Glomerular visceral epithelial cell (primary cell): ENCODE results near the gene DHRS9.
"Not testable (repeated sequence)": the region's sequence is repeated elsewhere in the genome, so short reads cannot be mapped to it uniquely, and the experiment has no call there.

Experiments used
- DNase-seq: peaks from one replicate; pipeline ENCODE4 v3.0.0-alpha.2; 2016; ENCODE audit errors: extremely low spot score

The DHRS9 gene

DNA sequence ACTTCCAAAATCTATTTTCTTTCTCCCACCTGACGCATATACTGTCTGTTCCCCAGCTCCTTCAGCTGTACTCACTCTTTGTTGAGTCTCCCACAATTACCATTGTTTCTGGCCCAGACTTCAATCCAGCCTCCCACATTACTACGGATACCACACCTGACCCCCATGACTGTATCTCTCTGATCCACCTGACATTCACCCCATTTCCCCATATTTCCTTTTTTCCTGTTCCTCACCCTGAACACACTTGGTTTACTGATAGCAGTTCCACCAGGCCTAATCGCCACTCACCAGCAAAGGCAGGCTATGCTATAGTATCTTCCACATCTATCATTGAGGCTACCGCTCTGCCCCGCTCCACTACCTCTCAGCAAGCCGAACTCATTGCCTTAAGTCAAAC, 64.9 kb downstream of the DHRS9 start:
- DNase-seq = not testable (repeated sequence)

DNA sequence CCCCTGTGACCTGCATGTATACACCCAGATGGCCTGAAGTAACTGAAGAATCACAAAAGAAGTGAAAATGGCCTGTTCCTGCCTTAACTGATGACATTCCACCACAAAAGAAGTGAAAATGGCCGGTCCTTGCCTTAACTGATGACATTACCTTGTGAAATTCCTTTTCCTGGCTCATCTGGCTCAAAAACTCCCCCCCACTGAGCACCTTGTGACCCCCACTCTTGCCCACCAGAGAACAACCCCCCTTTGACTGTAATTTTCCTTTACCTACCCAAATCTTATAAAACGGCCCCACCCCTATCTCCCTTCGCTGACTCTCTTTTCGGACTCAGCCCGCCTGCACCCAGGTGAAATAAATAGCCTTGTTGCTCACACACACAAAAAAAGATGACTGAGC, 67.1 kb downstream of the DHRS9 start:
- not testable (repeated sequence) for DNase-seq

DNA sequence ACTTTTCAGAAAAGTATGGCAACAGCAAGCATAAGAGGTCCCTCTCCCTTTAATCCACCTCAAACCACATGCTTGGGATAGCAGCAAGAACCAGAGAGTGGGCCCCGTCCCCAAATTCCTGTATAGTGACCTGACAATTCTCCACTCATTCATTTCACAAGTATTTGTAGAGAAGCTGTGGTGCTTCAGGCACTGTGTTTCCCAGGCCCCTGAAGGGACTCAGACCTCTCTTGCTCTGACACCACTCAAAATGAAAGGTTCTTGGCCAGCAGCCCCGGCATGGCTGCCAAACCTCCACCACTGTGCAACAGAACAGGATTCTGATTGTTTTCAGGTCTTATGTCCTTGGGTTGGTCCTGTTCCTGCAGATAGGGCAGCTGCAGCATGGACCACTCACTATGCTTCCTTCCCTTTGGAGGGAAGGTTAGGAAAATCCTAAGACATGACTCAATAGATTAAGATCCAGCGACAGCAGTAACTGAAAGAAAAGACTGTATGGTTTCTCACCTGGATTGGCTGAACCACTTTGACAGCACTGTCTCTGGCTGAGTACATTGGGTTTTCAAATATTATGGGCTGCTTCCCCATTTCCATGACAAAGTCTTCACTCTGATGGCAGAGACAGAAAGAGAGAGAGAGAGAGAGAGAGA, 67.6 kb downstream of the DHRS9 start:
- DNase-seq = no peak

DNA sequence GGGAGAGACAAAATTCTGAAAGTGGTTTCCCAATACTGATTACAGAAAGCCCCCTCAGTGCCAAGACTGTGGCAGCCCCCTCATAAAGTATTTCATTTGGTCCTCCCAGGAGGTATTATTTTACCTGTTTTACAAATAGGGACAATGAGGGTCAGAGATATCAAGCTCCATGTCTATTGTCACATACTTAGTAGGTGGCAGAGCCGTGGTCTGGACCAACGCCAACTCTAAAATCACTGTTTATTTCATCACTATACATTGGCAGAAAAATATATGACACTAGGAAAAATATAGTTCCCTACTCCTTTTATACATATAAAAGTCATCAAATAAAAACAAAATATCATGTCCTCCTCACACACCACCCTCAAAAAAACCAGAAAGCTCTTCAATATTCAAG, 68.6 kb downstream of the DHRS9 start:
- DNase-seq = no peak

DNA sequence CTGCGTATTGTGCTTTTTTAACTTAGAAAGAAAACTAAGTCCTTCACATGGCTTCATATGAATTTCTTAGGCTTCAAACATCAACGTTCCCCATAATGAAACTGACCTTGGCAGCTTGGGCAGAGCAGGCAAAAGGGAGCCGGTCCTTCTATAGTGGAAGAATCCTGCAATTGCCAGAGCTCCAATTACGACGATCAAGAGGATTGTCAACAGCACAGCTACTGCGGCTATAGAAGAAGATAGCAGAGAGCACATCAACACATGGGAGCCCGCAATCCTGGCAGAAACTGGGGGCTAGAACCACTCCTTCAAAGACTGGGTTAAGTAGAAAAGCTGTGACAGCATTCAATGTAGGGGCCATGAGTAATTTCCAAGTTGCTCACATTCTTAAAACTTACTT, 69.8 kb downstream of the DHRS9 start:
- DNase-seq = no peak

DNA sequence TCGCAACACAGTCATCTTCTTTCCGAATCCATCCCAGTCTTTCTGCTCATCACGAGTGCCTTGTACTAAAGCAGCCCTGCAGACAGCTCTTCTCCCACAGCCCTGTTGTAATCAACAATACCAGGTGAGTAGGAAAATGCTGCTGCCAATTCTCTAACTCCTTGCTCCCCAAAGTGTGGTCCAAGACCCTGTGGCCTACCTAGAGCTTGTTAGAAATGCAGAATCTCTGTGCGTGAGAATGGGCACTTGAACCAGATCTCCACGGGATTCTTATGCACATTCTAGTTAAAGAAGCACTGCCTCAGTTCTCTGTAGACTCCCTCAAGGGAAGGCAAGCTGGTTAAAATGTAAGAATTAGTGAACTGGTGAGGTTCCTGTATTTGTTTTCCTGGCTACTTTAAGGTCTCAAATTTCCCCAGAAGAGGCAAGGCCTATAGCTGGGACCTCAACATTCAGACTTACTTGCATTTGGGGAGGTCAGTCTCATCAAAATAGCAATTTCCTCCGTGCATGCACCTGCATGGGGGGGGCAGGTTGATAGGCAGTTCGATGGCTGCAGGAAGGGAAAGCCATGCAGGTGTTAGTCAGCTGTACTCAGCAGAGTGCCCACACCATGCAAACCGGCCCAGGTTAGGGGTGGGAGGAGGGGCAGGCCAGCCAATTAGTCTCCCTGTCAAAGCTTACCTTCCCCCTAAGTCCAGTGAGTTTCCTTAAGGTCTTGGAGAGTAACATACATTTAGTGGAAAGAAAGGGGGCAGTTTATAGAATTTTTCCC, 70.8 kb downstream of the DHRS9 start:
- no peak for DNase-seq

DNA sequence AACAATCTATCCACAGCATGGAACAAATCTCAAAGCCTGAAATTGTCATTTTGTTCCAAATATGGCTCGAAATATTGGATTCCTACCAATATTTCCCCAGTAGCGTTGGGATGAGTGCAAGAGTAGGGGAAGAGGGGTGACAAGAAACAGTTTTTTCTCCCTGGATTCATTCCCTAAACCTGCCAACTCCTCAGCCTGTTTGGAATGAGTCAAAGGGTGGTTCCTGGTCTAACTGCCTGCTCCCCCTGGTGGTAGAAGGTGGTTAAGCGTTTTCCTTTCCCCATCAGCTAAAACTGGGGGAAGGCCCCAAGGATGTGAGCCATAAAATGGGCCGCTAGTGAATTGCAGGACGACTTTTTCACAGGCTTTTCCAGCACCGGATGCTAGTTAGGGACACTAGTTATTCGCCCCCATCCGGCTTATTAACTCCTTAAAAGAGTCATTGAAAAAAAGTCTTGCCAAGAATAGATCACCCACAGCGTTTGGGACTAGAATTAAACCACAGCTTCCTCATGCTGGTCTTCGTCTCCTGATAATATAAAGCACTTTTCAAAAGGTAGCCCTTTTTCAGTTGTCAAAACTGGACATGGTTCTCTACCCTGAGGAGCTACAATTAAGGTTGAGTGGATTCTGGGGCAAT, 72.5 kb downstream of the DHRS9 start:
- DNase-seq = peak; percentile 65

DNA sequence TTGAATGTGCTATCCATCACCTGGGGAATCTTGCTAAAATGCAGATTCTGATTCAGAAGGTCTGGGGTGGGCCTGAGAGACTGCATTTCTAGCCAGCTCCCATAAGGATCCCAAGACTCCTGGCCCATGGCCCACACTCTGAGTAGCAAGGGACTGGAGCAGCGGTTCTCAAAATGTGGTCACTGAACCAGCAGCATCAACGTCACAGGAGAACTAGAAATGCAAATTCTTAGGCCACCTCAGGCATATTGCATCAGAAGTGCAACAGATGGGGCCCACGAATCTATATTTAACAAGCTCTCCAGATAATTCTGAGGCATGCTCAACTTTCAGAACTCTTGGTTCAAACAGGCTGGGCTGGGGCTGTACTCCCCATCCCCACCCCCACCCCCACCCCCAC, 74.6 kb downstream of the DHRS9 start:
- DNase-seq = no peak
